ENCODE data around the gene ACTRT1. TPM values are rescaled to one million over a fixed set of nuclear protein-coding genes. Genes with fewer than 3 reads are reported as not detected.

Gene ACTRT1
- total RNA-seq, 1 donor from 2014 or later, result not detected

DNA sequence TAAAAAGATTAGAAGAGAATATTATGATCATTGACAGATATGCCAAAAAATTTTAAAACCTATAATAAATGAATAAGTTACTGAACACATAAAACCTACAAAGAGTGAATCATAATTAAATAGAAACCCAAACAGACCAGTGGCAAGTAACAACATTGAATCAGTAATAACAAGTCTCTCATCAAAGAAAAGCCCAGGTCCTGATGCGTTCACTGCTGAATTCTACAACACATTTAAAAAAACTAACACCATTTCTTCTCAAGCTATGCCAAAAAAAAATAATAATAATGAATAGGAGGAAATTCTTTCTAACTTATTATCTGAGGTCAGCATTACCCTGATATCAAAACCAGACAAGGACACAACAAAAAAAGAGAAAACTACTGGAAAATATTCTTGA, 30.6 kb downstream of the ACTRT1 start:
- TF ChIP-seq, protein P1, sequence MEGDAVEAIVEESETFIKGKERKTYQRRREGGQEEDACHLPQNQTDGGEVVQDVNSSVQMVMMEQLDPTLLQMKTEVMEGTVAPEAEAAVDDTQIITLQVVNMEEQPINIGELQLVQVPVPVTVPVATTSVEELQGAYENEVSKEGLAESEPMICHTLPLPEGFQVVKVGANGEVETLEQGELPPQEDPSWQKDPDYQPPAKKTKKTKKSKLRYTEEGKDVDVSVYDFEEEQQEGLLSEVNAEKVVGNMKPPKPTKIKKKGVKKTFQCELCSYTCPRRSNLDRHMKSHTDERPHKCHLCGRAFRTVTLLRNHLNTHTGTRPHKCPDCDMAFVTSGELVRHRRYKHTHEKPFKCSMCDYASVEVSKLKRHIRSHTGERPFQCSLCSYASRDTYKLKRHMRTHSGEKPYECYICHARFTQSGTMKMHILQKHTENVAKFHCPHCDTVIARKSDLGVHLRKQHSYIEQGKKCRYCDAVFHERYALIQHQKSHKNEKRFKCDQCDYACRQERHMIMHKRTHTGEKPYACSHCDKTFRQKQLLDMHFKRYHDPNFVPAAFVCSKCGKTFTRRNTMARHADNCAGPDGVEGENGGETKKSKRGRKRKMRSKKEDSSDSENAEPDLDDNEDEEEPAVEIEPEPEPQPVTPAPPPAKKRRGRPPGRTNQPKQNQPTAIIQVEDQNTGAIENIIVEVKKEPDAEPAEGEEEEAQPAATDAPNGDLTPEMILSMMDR (IDR thresholded peaks at IDR 0.05), result no peak
- intact Hi-C loops (cut with micrococcal nuclease), result no loop called here
- POLR2A ChIA-PET, result no interaction called here
- H3K27me3 Mint-ChIP-seq, result no peaks in the 10 kb centered on the region
- H3K4me1 Mint-ChIP-seq, result no peaks in the 10 kb centered on the region
- no peak overlapping the region for H3K27ac Mint-ChIP-seq
- no peaks in the 10 kb centered on the region for H3K36me3 Mint-ChIP-seq (ENCODE audit: low read depth)
- H3K9me3 Mint-ChIP-seq, result peaks cover 2% of the 10 kb centered on the region
- no peak for DNase-seq
- no peak overlapping the region for H3K4me3 Mint-ChIP-seq
- CTCF ChIA-PET, result no interaction called here
- ATAC-seq (ENCODE audit: low read depth), result no peak

DNA sequence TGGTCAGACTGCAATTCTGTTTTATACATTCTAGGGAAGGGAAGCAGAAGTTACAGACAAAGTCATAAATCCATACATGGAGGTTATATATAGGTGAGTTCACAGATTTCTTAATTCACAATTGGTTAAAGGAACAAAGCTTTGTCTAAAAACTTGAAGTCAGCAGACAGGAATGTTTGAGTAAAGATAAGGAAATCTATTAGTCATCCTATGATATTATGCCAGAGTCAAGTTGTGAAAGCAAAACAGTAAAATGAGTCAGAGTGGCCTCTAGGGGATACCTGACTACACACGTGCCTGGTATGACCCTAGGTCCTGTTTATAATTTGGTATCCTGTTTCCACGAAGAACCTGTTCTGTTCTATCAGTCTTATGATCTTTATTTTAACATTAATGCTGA, 31.5 kb downstream of the ACTRT1 start:
- H3K27ac Mint-ChIP-seq, result no peak overlapping the region
- CTCF ChIA-PET, result no interaction called here

DNA sequence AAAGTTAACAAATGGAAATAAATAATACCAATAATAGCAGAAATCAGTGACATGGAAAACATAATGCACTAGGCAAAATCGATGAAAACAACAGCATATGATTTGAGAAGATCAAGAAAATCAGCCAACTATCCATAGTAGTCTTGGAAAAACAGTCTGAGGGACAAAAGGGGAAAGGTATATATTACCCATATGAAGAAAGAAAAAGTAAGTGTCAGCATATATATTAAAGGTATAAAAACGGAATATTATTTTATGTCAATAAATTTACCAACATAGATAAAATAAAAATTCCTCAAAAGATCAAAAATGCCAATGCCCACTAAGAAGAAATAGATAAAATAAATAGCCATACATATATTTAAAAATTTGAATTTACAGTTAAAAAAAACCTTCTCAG, 33.0 kb downstream of the ACTRT1 start:
- TF ChIP-seq, protein P1 (IDR thresholded peaks at IDR 0.05), result no peak
- DNase-seq (no peak), ATAC-seq (ENCODE audit: low read depth) (no peak)
- H3K4me3 Mint-ChIP-seq, result no peak overlapping the region
- H3K36me3 Mint-ChIP-seq (ENCODE audit: low read depth), result no peaks in the 10 kb centered on the region
- ChIA-PET POLR2A (no interaction called here), CTCF (no interaction called here)
- H3K27ac Mint-ChIP-seq, result no peak overlapping the region
- intact Hi-C loops (cut with micrococcal nuclease), result no loop called here
- H3K27me3 Mint-ChIP-seq, result no peaks in the 10 kb centered on the region
- peaks cover 8% of the 10 kb centered on the region for H3K9me3 Mint-ChIP-seq
- H3K4me1 Mint-ChIP-seq, result no peaks in the 10 kb centered on the region

More for the DNA sequence above, 31.5 kb downstream of the ACTRT1 start:
- no peak for ATAC-seq (ENCODE audit: low read depth)
- H3K4me1 Mint-ChIP-seq, result no peaks in the 10 kb centered on the region
- peaks cover 5% of the 10 kb centered on the region for H3K9me3 Mint-ChIP-seq
- POLR2A ChIA-PET, result no interaction called here
- intact Hi-C loops (cut with micrococcal nuclease), result no loop called here
- H3K4me3 Mint-ChIP-seq, result no peak overlapping the region
- DNase-seq, result no peak
- no peaks in the 10 kb centered on the region for H3K36me3 Mint-ChIP-seq (ENCODE audit: low read depth)
- TF ChIP-seq, protein P1 (IDR thresholded peaks at IDR 0.05), result no peak
- H3K27me3 Mint-ChIP-seq, result no peaks in the 10 kb centered on the region

DNA sequence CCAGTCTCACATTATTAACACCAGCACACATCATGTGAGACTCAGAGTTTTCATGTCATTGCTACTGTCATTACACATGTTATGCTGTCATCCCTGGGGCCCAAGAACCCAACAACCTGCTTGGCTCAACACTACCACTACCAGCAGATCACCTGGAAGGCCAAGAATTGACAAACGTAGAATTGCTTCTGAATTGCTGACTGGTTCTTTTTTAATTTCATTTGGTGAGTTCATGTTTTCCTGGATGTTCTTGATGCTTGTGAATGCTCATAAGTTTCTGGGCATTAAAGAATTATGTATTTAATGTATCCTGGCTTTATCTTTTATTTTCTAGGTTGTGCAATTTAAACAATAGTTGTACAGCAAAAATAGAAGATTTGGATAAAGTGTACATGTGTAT, 40.2 kb downstream of the ACTRT1 start:
- H3K4me3 Mint-ChIP-seq, result no peak overlapping the region

DNA sequence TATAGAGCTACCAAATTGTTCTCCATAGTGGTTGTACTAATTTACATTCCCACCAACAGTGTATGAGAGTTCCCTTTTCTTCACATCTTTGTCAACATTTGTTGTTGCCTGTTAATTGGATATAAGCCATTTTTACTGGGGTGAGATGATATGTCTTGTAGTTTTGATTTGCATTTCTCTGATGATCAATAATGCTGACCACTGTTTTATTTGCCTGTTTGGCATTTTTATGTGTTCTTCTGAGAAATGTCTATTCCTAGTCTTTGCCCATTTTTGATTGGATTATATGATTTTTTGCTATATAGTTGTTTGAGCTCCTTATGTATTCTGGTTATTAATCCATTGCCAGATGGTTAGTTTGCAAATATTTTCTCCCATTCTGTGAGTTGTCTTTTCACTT, 44.3 kb downstream of the ACTRT1 start:
- no peaks in the 10 kb centered on the region for H3K4me1 Mint-ChIP-seq
- DNase-seq, result no peak
- intact Hi-C loops (cut with micrococcal nuclease), result no loop called here
- H3K36me3 Mint-ChIP-seq (ENCODE audit: low read depth), result no peaks in the 10 kb centered on the region
- H3K27me3 Mint-ChIP-seq, result no peaks in the 10 kb centered on the region
- no peaks in the 10 kb centered on the region for H3K9me3 Mint-ChIP-seq
- CTCF ChIA-PET, result no interaction called here
- ATAC-seq (ENCODE audit: low read depth), result no peak
- no peak overlapping the region for H3K4me3 Mint-ChIP-seq
- no peak overlapping the region for H3K27ac Mint-ChIP-seq
- POLR2A ChIA-PET, result no interaction called here
- TF ChIP-seq, protein P1 (IDR thresholded peaks at IDR 0.05), result no peak

More for the DNA sequence above, 40.2 kb downstream of the ACTRT1 start:
- POLR2A ChIA-PET, result no interaction called here
- CTCF ChIA-PET, result no interaction called here
- ATAC-seq (ENCODE audit: low read depth) (no peak), DNase-seq (no peak)
- TF ChIP-seq, protein P1 (IDR thresholded peaks at IDR 0.05), result no peak
- intact Hi-C loops (cut with micrococcal nuclease), result no loop called here
- Mint-ChIP-seq H3K27me3 (no peaks in the 10 kb centered on the region), H3K9me3 (peaks cover 5% of the 10 kb centered on the region), H3K4me1 (no peaks in the 10 kb centered on the region), H3K27ac (no peak overlapping the region), H3K36me3 (ENCODE audit: low read depth) (no peaks in the 10 kb centered on the region)
